Lower leg skin (tissue), 4 donors: Measurements from ENCODE around the gene CNGA3. TPM values are rescaled to one million over a fixed set of nuclear protein-coding genes. Genes with fewer than 3 reads are reported as not detected.
A peak's percentile ranks its signal among the peaks of the same experiment; 100 is the strongest.

Source experiments
- DNase-seq, 2 donors: peaks; one replicate each; pipeline ENCODE4 v3.0.0-alpha.2; 2019; ENCODE audit warnings: low spot score in 2 of 2
- H3K4me3 ChIP-seq: fragments of 200-600 bp; sonication (generic); 2 replicates; pipeline ENCODE4 v1.5.1; 2017; ENCODE audit warnings: mild to moderate bottlenecking, low read depth; ENCODE audit not compliant: poor library complexity, severe bottlenecking
- POLR2A ChIP-seq, 2 donors: fragments of 450-650 bp; IDR thresholded peaks; one replicate each; pipeline ENCODE4 v1.6.1; 2016 to 2017; ENCODE audit warnings: antibody characterized with exemption in 2 of 2, mild to moderate bottlenecking in 1 of 2, moderate library complexity in 1 of 2
- WGBS, 2 donors: methylation state at CpG; one replicate each; pipeline ENCODE4 v1.1.5; 2018; 5-methylcytosine and 5-hydroxymethylcytosine counted together
- intact Hi-C: fragments of 100-400 bp; cut with DNase I; formaldehyde crosslinking; loops from one replicate; pipeline ENCODE4 v1.15.0; 2023; ENCODE audit warnings: low total_unique reads
- total RNA-seq, 4 donors: library from RNA; depleted of rRNA; stranded (reverse); fragments of >200 nt; gene quantifications; one replicate each; pipeline ENCODE4 v1.1.0, GENCODE V29; 2016
- TF ChIP-seq, protein P1 (sequence below), 3 donors: fragments of 450-650 bp; IDR thresholded peaks; one replicate each; pipeline ENCODE4 v1.5.1; 2016; ENCODE audit warnings: antibody characterized with exemption in 3 of 3, mild to moderate bottlenecking in 3 of 3, moderate library complexity in 2 of 3

CNGA3 gene
- total RNA-seq, 4 donors from 2014 or later: not detected

DNA sequence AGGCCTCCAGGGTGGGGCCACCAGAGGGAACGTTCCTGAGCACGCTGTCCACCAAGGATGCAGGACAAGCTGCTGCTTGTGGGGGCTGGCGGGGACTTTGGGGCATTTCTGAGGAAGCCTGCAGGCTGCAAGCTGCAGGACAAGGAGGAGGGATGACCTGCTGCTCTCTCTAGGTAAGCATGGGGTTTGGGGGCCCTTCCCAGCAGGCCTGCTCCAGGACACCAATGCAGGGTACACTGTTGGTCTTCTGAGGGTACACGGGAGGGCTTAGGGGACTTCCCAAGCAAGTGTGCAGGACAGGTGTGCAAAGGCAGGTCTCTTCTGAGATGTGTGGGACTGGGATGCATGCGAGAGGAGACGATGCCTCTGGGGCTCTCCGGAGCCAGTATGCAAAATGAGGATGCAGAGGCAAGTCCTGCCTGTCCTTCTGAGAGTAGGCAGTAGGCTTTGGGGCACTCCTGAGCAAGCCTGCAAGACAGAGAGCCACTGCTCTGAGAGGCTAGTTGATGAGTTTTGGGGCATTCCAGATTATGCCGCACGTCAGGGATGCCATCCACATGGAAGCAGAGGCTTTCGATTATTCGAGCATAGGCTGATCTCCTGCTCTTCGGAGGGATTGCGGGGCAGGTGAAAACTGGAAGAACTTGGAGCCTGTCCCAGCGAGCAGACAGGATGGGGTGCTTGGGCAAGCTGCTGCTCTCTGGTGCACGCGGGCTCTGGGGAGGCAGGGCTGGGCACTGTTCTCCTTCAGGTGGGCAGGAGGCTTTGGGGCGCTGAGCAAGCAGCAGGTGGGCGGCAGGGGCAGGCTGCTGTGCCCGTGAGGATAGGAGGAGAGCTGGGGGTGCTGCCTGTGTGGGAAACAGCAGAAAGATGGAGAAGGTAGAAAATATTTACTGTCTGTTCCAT, 44.6 kb downstream of the CNGA3 start:
- intact Hi-C loops: no loop called here
- TF ChIP-seq, protein P1, sequence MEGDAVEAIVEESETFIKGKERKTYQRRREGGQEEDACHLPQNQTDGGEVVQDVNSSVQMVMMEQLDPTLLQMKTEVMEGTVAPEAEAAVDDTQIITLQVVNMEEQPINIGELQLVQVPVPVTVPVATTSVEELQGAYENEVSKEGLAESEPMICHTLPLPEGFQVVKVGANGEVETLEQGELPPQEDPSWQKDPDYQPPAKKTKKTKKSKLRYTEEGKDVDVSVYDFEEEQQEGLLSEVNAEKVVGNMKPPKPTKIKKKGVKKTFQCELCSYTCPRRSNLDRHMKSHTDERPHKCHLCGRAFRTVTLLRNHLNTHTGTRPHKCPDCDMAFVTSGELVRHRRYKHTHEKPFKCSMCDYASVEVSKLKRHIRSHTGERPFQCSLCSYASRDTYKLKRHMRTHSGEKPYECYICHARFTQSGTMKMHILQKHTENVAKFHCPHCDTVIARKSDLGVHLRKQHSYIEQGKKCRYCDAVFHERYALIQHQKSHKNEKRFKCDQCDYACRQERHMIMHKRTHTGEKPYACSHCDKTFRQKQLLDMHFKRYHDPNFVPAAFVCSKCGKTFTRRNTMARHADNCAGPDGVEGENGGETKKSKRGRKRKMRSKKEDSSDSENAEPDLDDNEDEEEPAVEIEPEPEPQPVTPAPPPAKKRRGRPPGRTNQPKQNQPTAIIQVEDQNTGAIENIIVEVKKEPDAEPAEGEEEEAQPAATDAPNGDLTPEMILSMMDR (IDR thresholded peaks at IDR 0.05): no peak
- no peak for TF ChIP-seq POLR2A (IDR thresholded peaks at IDR 0.05)
- H3K4me3 ChIP-seq: no peak overlapping the region
- DNase-seq: peak in 1 of 2 donors; percentile 81
- WGBS, 2 donors: 59 to 61% methylated on average over 19 of the region's 19 CpGs

DNA sequence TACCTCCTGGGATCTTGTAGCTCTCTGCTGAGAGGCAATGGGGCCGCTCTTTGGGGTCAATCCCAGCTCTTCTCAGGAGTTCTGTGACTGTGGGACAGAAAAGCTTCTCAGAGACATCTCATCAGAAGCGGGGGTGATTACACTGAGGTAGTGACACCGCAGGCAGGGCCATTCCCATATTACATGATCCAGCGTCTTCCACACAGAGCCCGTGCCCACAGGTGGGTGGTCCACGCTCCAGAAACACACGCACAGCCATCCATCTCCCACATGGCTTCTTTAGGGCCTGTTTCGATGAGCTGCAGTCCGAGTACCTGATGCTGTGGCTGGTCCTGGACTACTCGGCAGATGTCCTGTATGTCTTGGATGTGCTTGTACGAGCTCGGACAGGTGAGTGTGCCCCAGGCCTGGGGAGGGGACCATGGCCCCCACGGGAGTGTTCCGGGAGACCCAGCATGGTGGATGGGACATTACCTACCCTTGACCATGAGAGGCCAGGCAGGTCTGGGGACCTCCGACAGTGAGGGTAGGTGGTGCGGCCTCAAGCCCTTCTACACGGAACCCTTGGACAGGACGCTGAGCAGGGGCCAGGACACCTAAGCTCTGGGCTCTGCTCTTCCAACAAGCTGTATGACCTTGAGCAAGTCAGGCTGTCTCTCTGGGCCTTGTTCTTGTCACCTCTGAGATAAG, 45.5 kb downstream of the CNGA3 start:
- intact Hi-C loops: no loop called here
- no peak overlapping the region for H3K4me3 ChIP-seq
- TF ChIP-seq POLR2A (IDR thresholded peaks at IDR 0.05): no peak
- TF ChIP-seq, protein P1 (IDR thresholded peaks at IDR 0.05): no peak
- 95 to 96% methylated on average over 16 to 18 of the region's 18 CpGs for whole genome bisulfite sequencing, 2 donors
- peak in 1 of 2 donors; percentile 70 for DNase-seq

DNA sequence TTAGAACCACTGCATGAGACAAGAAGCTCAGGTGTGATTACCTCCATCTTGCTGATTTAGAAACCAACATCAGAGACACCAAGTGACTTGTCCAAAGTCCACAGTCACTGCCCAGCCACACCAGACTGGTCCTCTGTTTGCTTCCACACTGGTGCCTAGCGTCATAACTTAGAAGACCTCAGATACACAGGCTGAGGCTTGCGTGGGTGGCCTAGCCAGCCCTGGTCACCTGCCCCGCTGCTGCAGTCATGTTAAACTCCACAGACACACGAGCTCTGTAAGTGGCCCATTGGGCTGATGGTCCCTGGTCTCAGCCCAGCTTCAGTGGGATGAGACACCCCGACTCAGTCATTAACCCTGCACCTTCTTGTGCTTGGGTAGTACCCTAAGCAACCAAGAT, 47.1 kb downstream of the CNGA3 start:
- H3K4me3 ChIP-seq: no peak overlapping the region
- intact Hi-C loops: no loop called here
- DNase-seq: peak in 1 of 2 donors; percentile 49
- TF ChIP-seq, protein P1 (IDR thresholded peaks at IDR 0.05): no peak
- TF ChIP-seq POLR2A (IDR thresholded peaks at IDR 0.05): no peak
- 84 to 98% methylated on average over 5 of the region's 5 CpGs for WGBS, 2 donors

DNA sequence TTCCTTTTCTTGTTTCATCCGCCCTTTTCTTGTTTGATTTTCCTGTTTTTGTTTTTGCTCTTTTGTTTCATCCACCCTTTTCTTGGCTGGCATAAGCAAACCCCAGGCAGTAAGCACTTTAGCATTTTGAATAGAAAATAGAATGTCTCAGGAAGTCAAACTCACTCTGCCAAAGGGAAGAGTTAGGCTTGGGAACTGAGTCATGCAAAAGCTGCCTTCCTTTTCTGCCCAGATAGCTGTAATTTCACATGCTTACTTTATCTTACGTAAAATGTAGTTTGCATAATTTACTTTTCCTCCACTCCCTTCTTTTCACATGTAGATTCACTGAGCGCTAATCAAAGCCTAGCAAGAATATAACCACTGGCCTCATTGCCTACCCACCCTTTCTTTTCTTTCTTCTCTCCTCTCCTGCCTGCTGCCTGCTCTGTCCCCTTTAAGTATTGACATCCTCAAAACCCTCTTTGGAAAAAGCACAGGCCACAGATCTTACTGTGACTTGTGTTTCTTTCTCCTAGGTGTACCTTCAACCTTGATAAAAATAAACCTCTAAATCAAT, 48.4 kb downstream of the CNGA3 start:
- DNase-seq: peak in 1 of 2 donors; percentile 3
- intact Hi-C loops: no loop called here
- 75 to 77% methylated on average over 3 of the region's 3 CpGs for WGBS, 2 donors
- TF ChIP-seq, protein P1 (IDR thresholded peaks at IDR 0.05): no peak
- no peak for TF ChIP-seq POLR2A (IDR thresholded peaks at IDR 0.05)
- H3K4me3 ChIP-seq: no peak overlapping the region

DNA sequence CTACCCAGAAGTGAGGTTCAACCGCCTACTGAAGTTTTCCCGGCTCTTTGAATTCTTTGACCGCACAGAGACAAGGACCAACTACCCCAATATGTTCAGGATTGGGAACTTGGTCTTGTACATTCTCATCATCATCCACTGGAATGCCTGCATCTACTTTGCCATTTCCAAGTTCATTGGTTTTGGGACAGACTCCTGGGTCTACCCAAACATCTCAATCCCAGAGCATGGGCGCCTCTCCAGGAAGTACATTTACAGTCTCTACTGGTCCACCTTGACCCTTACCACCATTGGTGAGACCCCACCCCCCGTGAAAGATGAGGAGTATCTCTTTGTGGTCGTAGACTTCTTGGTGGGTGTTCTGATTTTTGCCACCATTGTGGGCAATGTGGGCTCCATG, 49.7 kb downstream of the CNGA3 start:
- WGBS, 2 donors: 89 to 93% methylated on average over 6 of the region's 6 CpGs
- no peak for DNase-seq
- intact Hi-C loops: no loop called here

More for the DNA sequence above, 49.7 kb downstream of the CNGA3 start:
- no peak overlapping the region for H3K4me3 ChIP-seq
- TF ChIP-seq, protein P1 (IDR thresholded peaks at IDR 0.05): no peak
- no peak for TF ChIP-seq POLR2A (IDR thresholded peaks at IDR 0.05)
